ENCODE measurements around the gene ARID5A.

DNA sequence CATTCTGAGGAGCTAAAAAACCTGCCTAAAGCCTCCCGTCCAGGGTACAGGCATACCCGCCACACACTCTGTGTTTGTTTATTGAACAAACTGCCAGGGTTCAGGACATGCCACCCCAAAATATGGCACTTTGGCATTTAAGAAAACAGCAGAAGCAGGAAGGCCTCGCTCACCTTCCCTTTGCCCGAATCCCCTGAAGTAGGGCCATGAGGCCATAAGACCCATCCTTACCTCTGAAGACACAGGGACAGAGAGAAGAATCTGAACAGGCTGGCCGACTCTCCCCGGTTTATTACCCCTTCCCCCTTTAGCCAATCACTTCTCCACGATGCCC is 29.7 kb upstream of the ARID5A start:
- TF ChIP-seq EZH2 (IDR thresholded peaks at IDR 0.05; ENCODE audit: borderline replicate concordance, low read length), result no peak
- TF ChIP-seq, protein P1, sequence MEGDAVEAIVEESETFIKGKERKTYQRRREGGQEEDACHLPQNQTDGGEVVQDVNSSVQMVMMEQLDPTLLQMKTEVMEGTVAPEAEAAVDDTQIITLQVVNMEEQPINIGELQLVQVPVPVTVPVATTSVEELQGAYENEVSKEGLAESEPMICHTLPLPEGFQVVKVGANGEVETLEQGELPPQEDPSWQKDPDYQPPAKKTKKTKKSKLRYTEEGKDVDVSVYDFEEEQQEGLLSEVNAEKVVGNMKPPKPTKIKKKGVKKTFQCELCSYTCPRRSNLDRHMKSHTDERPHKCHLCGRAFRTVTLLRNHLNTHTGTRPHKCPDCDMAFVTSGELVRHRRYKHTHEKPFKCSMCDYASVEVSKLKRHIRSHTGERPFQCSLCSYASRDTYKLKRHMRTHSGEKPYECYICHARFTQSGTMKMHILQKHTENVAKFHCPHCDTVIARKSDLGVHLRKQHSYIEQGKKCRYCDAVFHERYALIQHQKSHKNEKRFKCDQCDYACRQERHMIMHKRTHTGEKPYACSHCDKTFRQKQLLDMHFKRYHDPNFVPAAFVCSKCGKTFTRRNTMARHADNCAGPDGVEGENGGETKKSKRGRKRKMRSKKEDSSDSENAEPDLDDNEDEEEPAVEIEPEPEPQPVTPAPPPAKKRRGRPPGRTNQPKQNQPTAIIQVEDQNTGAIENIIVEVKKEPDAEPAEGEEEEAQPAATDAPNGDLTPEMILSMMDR (conservative IDR thresholded peaks at IDR 0.05 in 1 of 2, IDR thresholded peaks at IDR 0.05 in 1 of 2; ENCODE audit: extremely low read depth in 1 of 2, insufficient read depth in 1 of 2, low read depth in 1 of 2, low read length in 2 of 2), result no peak

Data from mammary epithelial cell (primary cell).